Esophagus squamous epithelium (tissue), 5 donors: ENCODE data around the gene CXCL9. TPM values are rescaled to one million over a fixed set of nuclear protein-coding genes. Genes with fewer than 3 reads are reported as not detected.
"Not testable (repeated sequence)": the region's sequence is repeated elsewhere in the genome, so short reads cannot be mapped to it uniquely, and the experiment has no call there.

ENCODE experiments used
- DNase-seq: peaks from one replicate; lab custom pipeline; 2025; lab: John Stamatoyannopoulos, UW
- H3K27ac ChIP-seq, 4 donors: fragments of 200-600 bp; sonication (generic); one replicate each; pipeline ENCODE4 v1.5.1; 2016 to 2019; ENCODE audit warnings: mild to moderate bottlenecking in 1 of 4
- H3K27me3 ChIP-seq, 4 donors: fragments of 200-600 bp; sonication (generic); 1 replicate in 3 of 4; 2 replicates in 1 of 4; pipeline versions ENCODE4 v1.5.1 to v1.6.0; 2017 to 2021; ENCODE audit warnings: antibody characterized with exemption in 1 of 4
- H3K36me3 ChIP-seq, 3 donors: fragments of 200-600 bp; sonication (generic); one replicate each; pipeline ENCODE4 v1.5.1; 2016 to 2019
- H3K4me1 ChIP-seq, 3 donors: fragments of 200-600 bp; sonication (generic); one replicate each; pipeline ENCODE4 v1.5.1; 2017 to 2019
- H3K4me3 ChIP-seq, 4 donors: fragments of 200-600 bp; sonication (generic); 1 replicate in 3 of 4; 2 replicates in 1 of 4; pipeline ENCODE4 v1.5.1; 2016 to 2019; ENCODE audit warnings: mild to moderate bottlenecking in 2 of 4, moderate library complexity in 1 of 4
- H3K9me3 ChIP-seq, 3 donors: fragments of 200-600 bp; sonication (generic); one replicate each; pipeline ENCODE4 v1.5.1; 2016 to 2019
- POLR2A ChIP-seq, 4 donors: fragments of 450-650 bp; IDR thresholded peaks; one replicate each; pipeline ENCODE4 v1.6.1; 2017; ENCODE audit warnings: antibody characterized with exemption in 4 of 4, mild to moderate bottlenecking in 4 of 4, moderate library complexity in 3 of 4
- WGBS, 2 donors: methylation state at CpG; one replicate each; pipeline ENCODE4 v1.1.5; 2018; 5-methylcytosine and 5-hydroxymethylcytosine counted together
- intact Hi-C: fragments of 100-400 bp; cut with DNase I; formaldehyde crosslinking; loops from one replicate; pipeline ENCODE4 v1.15.0; 2022
- total RNA-seq, 4 donors: library from RNA; depleted of rRNA; stranded (reverse); fragments of >200 nt; gene quantifications; one replicate each; pipeline ENCODE4 v1.1.0, GENCODE V29; 2016
- TF ChIP-seq, protein P1 (sequence below), 6 experiments: fragments of 450-650 bp in 4 of 6; fragments of 200-600 bp in 2 of 6; sonication (generic) in 2 of 6; IDR thresholded peaks; one replicate each; pipeline ENCODE4 v1.5.1; 2016 to 2019; ENCODE audit warnings: antibody characterized with exemption in 6 of 6, mild to moderate bottlenecking in 4 of 6, moderate library complexity in 4 of 6
- donor health status: DM: yes; HTN: yes; CAD: no.

The CXCL9 gene
- total RNA-seq, 4 donors from 2014 or later, result 0.11 to 5.6 (median 0.19) TPM; not detected in 1

- H3K4me3 ChIP-seq, H3K27me3 ChIP-seq, H3K36me3 ChIP-seq, intact Hi-C loops, H3K27ac ChIP-seq, DNase-seq, H3K4me1 ChIP-seq, H3K9me3 ChIP-seq: not testable (repeated sequence)
- 77 to 85% methylated on average over 8 to 12 of the region's 18 CpGs for WGBS, 2 donors
Observed at GRCh38 chr4:76042241-76042998, 35.1 kb upstream of the CXCL9 start.

DNA sequence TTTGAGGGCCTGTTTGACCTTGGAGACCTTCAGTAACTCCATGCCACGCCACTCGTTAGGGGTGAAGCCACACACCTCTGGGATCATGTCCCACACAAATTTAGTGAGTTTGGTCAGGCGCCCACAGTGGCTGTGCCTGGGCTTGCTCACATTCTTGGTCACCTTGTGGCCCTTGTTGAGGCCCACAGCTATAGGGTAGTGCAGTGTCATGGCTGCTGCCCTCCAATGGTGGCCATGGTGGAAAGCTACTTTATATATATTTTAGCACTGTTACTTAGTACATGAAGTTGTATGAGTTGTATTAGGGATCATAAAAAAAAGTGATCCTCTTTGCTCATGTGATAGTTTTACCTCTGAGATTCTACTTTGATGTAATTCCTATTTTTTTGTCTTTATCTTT is 29.5 kb upstream of the CXCL9 start:
- H3K4me3 ChIP-seq, result no peak overlapping the region
- WGBS, 2 donors, result 85% methylated on average over 3 of the region's 3 CpGs; no CpG with 5 or more reads in 1 of the 2 donors
- no peaks in the 10 kb centered on the region for H3K27me3 ChIP-seq
- no peaks in the 10 kb centered on the region for H3K36me3 ChIP-seq
- intact Hi-C loops, result no loop called here
- no peak overlapping the region for H3K27ac ChIP-seq
- no peaks in the 10 kb centered on the region for H3K9me3 ChIP-seq
- H3K4me1 ChIP-seq, result no peaks in the 10 kb centered on the region
- no peak for DNase-seq
- TF ChIP-seq, protein P1, sequence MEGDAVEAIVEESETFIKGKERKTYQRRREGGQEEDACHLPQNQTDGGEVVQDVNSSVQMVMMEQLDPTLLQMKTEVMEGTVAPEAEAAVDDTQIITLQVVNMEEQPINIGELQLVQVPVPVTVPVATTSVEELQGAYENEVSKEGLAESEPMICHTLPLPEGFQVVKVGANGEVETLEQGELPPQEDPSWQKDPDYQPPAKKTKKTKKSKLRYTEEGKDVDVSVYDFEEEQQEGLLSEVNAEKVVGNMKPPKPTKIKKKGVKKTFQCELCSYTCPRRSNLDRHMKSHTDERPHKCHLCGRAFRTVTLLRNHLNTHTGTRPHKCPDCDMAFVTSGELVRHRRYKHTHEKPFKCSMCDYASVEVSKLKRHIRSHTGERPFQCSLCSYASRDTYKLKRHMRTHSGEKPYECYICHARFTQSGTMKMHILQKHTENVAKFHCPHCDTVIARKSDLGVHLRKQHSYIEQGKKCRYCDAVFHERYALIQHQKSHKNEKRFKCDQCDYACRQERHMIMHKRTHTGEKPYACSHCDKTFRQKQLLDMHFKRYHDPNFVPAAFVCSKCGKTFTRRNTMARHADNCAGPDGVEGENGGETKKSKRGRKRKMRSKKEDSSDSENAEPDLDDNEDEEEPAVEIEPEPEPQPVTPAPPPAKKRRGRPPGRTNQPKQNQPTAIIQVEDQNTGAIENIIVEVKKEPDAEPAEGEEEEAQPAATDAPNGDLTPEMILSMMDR (IDR thresholded peaks at IDR 0.05), result no peak
- no peak for TF ChIP-seq POLR2A (IDR thresholded peaks at IDR 0.05)

GRCh38 chr4:76035799-76036380 is 28.6 kb upstream of the CXCL9 start, which contains the start of gene CXCL11:
CXCL11 (minus strand) TSS chr4:76036070; CDS start chr4:76035987, 83 bp downstream.
- no peak for DNase-seq

GRCh38 chr4:76035141-76035540 is 27.8 kb upstream of the CXCL9 start:
- TF ChIP-seq, protein P1 (IDR thresholded peaks at IDR 0.05), result no peak
- no peak for TF ChIP-seq POLR2A (IDR thresholded peaks at IDR 0.05)
- no peak overlapping the region for H3K4me3 ChIP-seq
- DNase-seq, result no peak
- H3K27ac ChIP-seq, result no peak overlapping the region
- H3K9me3 ChIP-seq, result no peaks in the 10 kb centered on the region
- no peaks in the 10 kb centered on the region for H3K4me1 ChIP-seq
- no peaks in the 10 kb centered on the region for H3K27me3 ChIP-seq
- no peaks in the 10 kb centered on the region for H3K36me3 ChIP-seq
- intact Hi-C loops, result no loop called here
- WGBS, 2 donors, result 49 to 60% methylated on average over 3 of the region's 3 CpGs

More at GRCh38 chr4:76035799-76036380, 28.6 kb upstream of the CXCL9 start, which contains the start of gene CXCL11:
- no peaks in the 10 kb centered on the region for H3K4me1 ChIP-seq
- 49 to 51% methylated on average over 2 of the region's 2 CpGs for WGBS, 2 donors
- no peaks in the 10 kb centered on the region for H3K9me3 ChIP-seq
- H3K27ac ChIP-seq, result no peak within 1 kb of the TSS
- no peak within 1 kb of the TSS for H3K4me3 ChIP-seq
- H3K27me3 ChIP-seq, result no peaks in the 10 kb centered on the region
- intact Hi-C loops, result no loop called here
- no peak for TF ChIP-seq POLR2A (IDR thresholded peaks at IDR 0.05)
- TF ChIP-seq, protein P1 (IDR thresholded peaks at IDR 0.05), result no peak
- H3K36me3 ChIP-seq, result no peaks in the 10 kb centered on the region

- DNase-seq, result no peak
- H3K27me3 ChIP-seq, result no peaks in the 10 kb centered on the region
- TF ChIP-seq, protein P1 (IDR thresholded peaks at IDR 0.05), result no peak
- TF ChIP-seq POLR2A (IDR thresholded peaks at IDR 0.05), result no peak
- intact Hi-C loops, result no loop called here
- WGBS, 2 donors, result 64 to 74% methylated on average over 2 of the region's 2 CpGs
- peaks cover 0 to 9% (median 0%) of the 10 kb centered on the region in 3 donors for H3K4me1 ChIP-seq
- no peak overlapping the region for H3K27ac ChIP-seq
- no peak overlapping the region for H3K4me3 ChIP-seq
- H3K9me3 ChIP-seq, result no peaks in the 10 kb centered on the region
- no peaks in the 10 kb centered on the region for H3K36me3 ChIP-seq
Observed at GRCh38 chr4:76029300-76029699, 22.0 kb upstream of the CXCL9 start.
